ENCODE results near the gene OTOGL.

- TF ChIP-seq CTCF (IDR thresholded peaks at IDR 0.05) (no peak), POLR2A (IDR thresholded peaks at IDR 0.05) (no peak)
Observed at GRCh38 chr12:80193865-80194264, 94.5 kb downstream of the OTOGL start.

Data from ovary (tissue), 3 donors.